ENCODE measurements around the gene INO80C.

- TF ChIP-seq CTCF (IDR thresholded peaks at IDR 0.05; ENCODE audit: low read length) (no peak), EZH2 (IDR thresholded peaks at IDR 0.05; ENCODE audit: borderline replicate concordance, low read length) (no peak)
Measured at GRCh38 chr18:35510076-35510651, 12.4 kb upstream of the INO80C start.
